BJ (cell line): Measurements from ENCODE around the gene EXOC3. TPM values are rescaled to one million over a fixed set of nuclear protein-coding genes. Genes with fewer than 3 reads are reported as not detected.

Source experiments
- CTCF ChIA-PET: fragments of 350-600 bp; formaldehyde crosslinking; extraction: SDS; loops from one replicate; lab custom pipeline; 2021; ENCODE audit warnings: antibody characterized with exemption, inconsistent platforms; lab: Yijun Ruan, JAX
- POLR2A ChIA-PET: fragments of 300-600 bp; sonication (Branson Sonifier 250); formaldehyde crosslinking; extraction: SDS; loops from one replicate; lab custom pipeline; 2021; ENCODE audit warnings: antibody characterized with exemption; lab: Charles Lee
- DNase-seq: peaks from one replicate; pipeline ENCODE4 v3.0.0-alpha.2; 2011; ENCODE audit warnings: low read depth
- H3K27me3 ChIP-seq: 2 replicates; pipeline ENCODE4 v1.6.0; 2011; ENCODE audit warnings: low read length; ENCODE audit not compliant: control insufficient read depth, insufficient read depth
- H3K36me3 ChIP-seq: 2 replicates; pipeline ENCODE4 v1.5.1; 2011; ENCODE audit warnings: low read length; ENCODE audit not compliant: control insufficient read depth, insufficient read depth
- H3K4me3 ChIP-seq: 2 replicates; pipeline ENCODE4 v1.5.1; 2011; ENCODE audit warnings: low read depth, mild to moderate bottlenecking, control low read depth, low read length
- CTCF ChIP-seq: IDR thresholded peaks from 2 replicates; pipeline ENCODE4 v1.5.1; 2011; ENCODE audit warnings: low read depth, mild to moderate bottlenecking, control low read depth, inconsistent platforms, low read length, moderate library complexity; ENCODE audit not compliant: insufficient read depth
- polyA plus RNA-seq: library from polyadenylated mRNA; depleted of rRNA; stranded (reverse); fragments of >200 nt; gene quantifications from 2 replicates; pipeline ENCODE4 v1.2.3, GENCODE V29; 2011

EXOC3 gene
- polyA plus RNA-seq, 1 experiment: 32.1 TPM

- Histone ChIP-seq H3K36me3 (no peaks in the 10 kb centered on the region), H3K27me3 (peaks cover 7% of the 10 kb centered on the region), H3K4me3 (no peak overlapping the region)
- ChIA-PET CTCF (no interaction called here), POLR2A (no interaction called here)
- no peak for DNase-seq
- TF ChIP-seq CTCF: no peak
Observed at GRCh38 chr5:491119-491855, 48.3 kb downstream of the EXOC3 start.

- Histone ChIP-seq H3K4me3 (no peak overlapping the region), H3K27me3 (peaks cover 7% of the 10 kb centered on the region), H3K36me3 (no peaks in the 10 kb centered on the region)
- ChIA-PET CTCF (no interaction called here), POLR2A (no interaction called here)
- DNase-seq: no peak
- TF ChIP-seq CTCF: no peak
Observed at GRCh38 chr5:491856-492155, 48.8 kb downstream of the EXOC3 start.

- POLR2A ChIA-PET: no interaction called here
- peaks cover 7% of the 10 kb centered on the region for H3K27me3 ChIP-seq
Observed at GRCh38 chr5:492314-492893, 49.4 kb downstream of the EXOC3 start.

GRCh38 chr5:493119-493701, 50.2 kb downstream of the EXOC3 start:
- ChIA-PET POLR2A (no interaction called here), CTCF (no interaction called here)
- peaks cover 7% of the 10 kb centered on the region for H3K27me3 ChIP-seq
- H3K36me3 ChIP-seq: no peaks in the 10 kb centered on the region
- no peak for TF ChIP-seq CTCF
- H3K4me3 ChIP-seq: no peak overlapping the region
- no peak for DNase-seq

More at GRCh38 chr5:492314-492893, 49.4 kb downstream of the EXOC3 start:
- TF ChIP-seq CTCF: no peak
- Histone ChIP-seq H3K36me3 (no peaks in the 10 kb centered on the region), H3K4me3 (no peak overlapping the region)
- no peak for DNase-seq
- CTCF ChIA-PET: no interaction called here

DNA sequence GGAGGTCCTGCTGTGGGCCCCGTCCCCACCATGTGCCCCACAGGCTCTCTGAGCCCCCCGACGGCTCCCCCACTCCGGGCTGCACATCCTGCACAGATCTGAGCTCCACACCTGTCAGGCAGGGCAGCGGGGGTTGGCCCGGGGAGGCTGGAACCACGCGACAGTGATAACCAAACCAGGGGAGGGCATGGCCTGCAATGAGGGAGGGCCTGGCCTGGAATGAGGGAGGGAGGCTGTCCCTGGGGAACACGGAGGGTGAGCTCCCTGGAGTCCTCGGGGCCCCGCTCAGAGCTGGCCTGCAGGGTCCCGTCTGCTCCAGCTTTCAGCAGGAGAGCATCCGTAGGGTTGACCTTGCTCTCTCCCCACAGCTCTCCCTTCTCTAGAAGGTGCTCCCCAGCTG, 50.8 kb downstream of the EXOC3 start:
- POLR2A ChIA-PET: no interaction called here
- DNase-seq: no peak
- no peak overlapping the region for H3K4me3 ChIP-seq
- no peak for TF ChIP-seq CTCF
- CTCF ChIA-PET: no interaction called here
- H3K27me3 ChIP-seq: peaks cover 7% of the 10 kb centered on the region
- no peaks in the 10 kb centered on the region for H3K36me3 ChIP-seq
